C4-2B (cell line): Measurements from ENCODE around the gene MRPL3.
A peak's percentile ranks its signal among the peaks of the same experiment; 100 is the strongest.

Experiments
- H3K27ac ChIP-seq: fragments of 450-650 bp; 2 replicates; pipeline ENCODE4 v1.5.1; 2017
- CTCF ChIP-seq: fragments of 450-650 bp; conservative IDR thresholded peaks from 2 replicates; pipeline ENCODE4 v1.5.1; 2017; ENCODE audit warnings: mild to moderate bottlenecking
- ZFX ChIP-seq: fragments of 450-650 bp; IDR thresholded peaks from 2 replicates; pipeline ENCODE4 v1.6.1; 2017

MRPL3 gene

GRCh38 chr3:131535131-131535530 is 32.4 kb upstream of the MRPL3 start:
- TF ChIP-seq CTCF (no peak), ZFX (no peak)
- H3K27ac ChIP-seq, result no peak overlapping the region

- H3K27ac ChIP-seq, result no peak overlapping the region
- TF ChIP-seq ZFX (no peak), CTCF (no peak)
Measured at GRCh38 chr3:131532645-131533044, 29.9 kb upstream of the MRPL3 start.

GRCh38 chr3:131530843-131531242 is 28.1 kb upstream of the MRPL3 start:
- no peak for TF ChIP-seq CTCF
- TF ChIP-seq ZFX, result no peak

GRCh38 chr3:131530388-131530787 is 27.6 kb upstream of the MRPL3 start:
- H3K27ac ChIP-seq, result no peak overlapping the region
- no peak for TF ChIP-seq CTCF
- TF ChIP-seq ZFX, result no peak

More at GRCh38 chr3:131530843-131531242, 28.1 kb upstream of the MRPL3 start:
- no peak overlapping the region for H3K27ac ChIP-seq

GRCh38 chr3:131526801-131527347 is 24.1 kb upstream of the MRPL3 start:
- TF ChIP-seq CTCF (peak; percentile 30), ZFX (no peak)
- H3K27ac ChIP-seq, result no peak overlapping the region

GRCh38 chr3:131518680-131519079 is 15.9 kb upstream of the MRPL3 start:
- no peak for TF ChIP-seq CTCF
- no peak for TF ChIP-seq ZFX
- no peak overlapping the region for H3K27ac ChIP-seq

- no peak overlapping the region for H3K27ac ChIP-seq
- TF ChIP-seq CTCF (no peak), ZFX (no peak)
Measured at GRCh38 chr3:131505421-131505820, 2.6 kb upstream of the MRPL3 start.
